Measurements from ENCODE around the gene GRK5.

- TF ChIP-seq POLR2AphosphoS5 (IDR thresholded peaks at IDR 0.05) (no peak), CTCF (IDR thresholded peaks at IDR 0.05) (peak in 1 of 7 experiments; percentile 3), EP300 (IDR thresholded peaks at IDR 0.05) (no peak)
These were observed 282.6 kb downstream of the GRK5 start for GRCh38 chr10:119489991-119490326.
